Activated CD8-positive, alpha-beta memory T cell treated with anti-CD3 and anti-CD28 coated beads, Interleukin-2, amount 50 U/mL, for 4 hours (primary cell): ENCODE results near the gene GOLGA6L26.
"Not testable (repeated sequence)": the region's sequence is repeated elsewhere in the genome, so short reads cannot be mapped to it uniquely, and the experiment has no call there.

ENCODE experiments used
- DNase-seq: peaks from one replicate; pipeline ENCODE4 v3.0.0-alpha.2; 2020

Gene GOLGA6L26

GRCh38 chr15:23334096-23334495, at the start of gene GOLGA6L26:
TSS of gene GOLGA6L26 (minus strand) at chr15:23334196. CDS start at chr15:23334135, 61 bp downstream.
- DNase-seq = not testable (repeated sequence)

GRCh38 chr15:23381192-23381591, 47.2 kb upstream of the GOLGA6L26 start:
- not testable (repeated sequence) for DNase-seq

- DNase-seq = not testable (repeated sequence)
Observed at GRCh38 chr15:23380700-23381099, 46.7 kb upstream of the GOLGA6L26 start.

GRCh38 chr15:23378946-23379345, 45.0 kb upstream of the GOLGA6L26 start:
- DNase-seq = not testable (repeated sequence)

- DNase-seq = not testable (repeated sequence)
Observed at GRCh38 chr15:23374226-23374625, 40.2 kb upstream of the GOLGA6L26 start.

GRCh38 chr15:23372891-23373600, 39.0 kb upstream of the GOLGA6L26 start:
- not testable (repeated sequence) for DNase-seq

- no peak for DNase-seq
Observed at GRCh38 chr15:23372284-23372683, 38.3 kb upstream of the GOLGA6L26 start.

GRCh38 chr15:23371868-23372267, 37.9 kb upstream of the GOLGA6L26 start:
- DNase-seq = not testable (repeated sequence)

- not testable (repeated sequence) for DNase-seq
Observed at GRCh38 chr15:23371134-23371533, 37.1 kb upstream of the GOLGA6L26 start.

GRCh38 chr15:23370578-23370977, 36.6 kb upstream of the GOLGA6L26 start:
- no peak for DNase-seq

- not testable (repeated sequence) for DNase-seq
Observed at GRCh38 chr15:23364261-23364660, 30.3 kb upstream of the GOLGA6L26 start.

- not testable (repeated sequence) for DNase-seq
Observed at GRCh38 chr15:23362622-23363021, 28.6 kb upstream of the GOLGA6L26 start.

GRCh38 chr15:23354448-23354847, 20.5 kb upstream of the GOLGA6L26 start, which contains the start of gene GOLGA8S:
TSS of gene GOLGA8S (plus strand) at chr15:23354748. CDS start at chr15:23354810, 62 bp downstream.
- not testable (repeated sequence) for DNase-seq

- not testable (repeated sequence) for DNase-seq
Observed at GRCh38 chr15:23311233-23311632, 22.8 kb downstream of the GOLGA6L26 start.

GRCh38 chr15:23305921-23306320, 28.1 kb downstream of the GOLGA6L26 start:
- not testable (repeated sequence) for DNase-seq

- not testable (repeated sequence) for DNase-seq
Observed at GRCh38 chr15:23304805-23305204, 29.2 kb downstream of the GOLGA6L26 start.

- DNase-seq = not testable (repeated sequence)
Observed at GRCh38 chr15:23304267-23304666, 29.7 kb downstream of the GOLGA6L26 start.

GRCh38 chr15:23303654-23304053, 30.3 kb downstream of the GOLGA6L26 start:
- DNase-seq = peak; percentile 24

GRCh38 chr15:23303246-23303645, 30.8 kb downstream of the GOLGA6L26 start:
- not testable (repeated sequence) for DNase-seq
